Fibroblast of skin of right quadriceps (primary cell): ENCODE results near the gene HMGN5.

ENCODE experiments used
- DNase-seq: peaks from one replicate; pipeline ENCODE4 v3.0.0-alpha.2; 2013

The HMGN5 gene

GRCh38 chrX:81114757-81115156 is 87.0 kb downstream of the HMGN5 start:
- no peak for DNase-seq

GRCh38 chrX:81110286-81110685 is 91.4 kb downstream of the HMGN5 start:
- DNase-seq: no peak

- DNase-seq: no peak
These were observed 119.1 kb downstream of the HMGN5 start for GRCh38 chrX:81082649-81083048.
